ENCODE data around the gene CPSF7. TPM values are rescaled to one million over a fixed set of nuclear protein-coding genes. Genes with fewer than 3 reads are reported as not detected.
A peak's percentile ranks its signal among the peaks of the same experiment; 100 is the strongest.
"Not testable (repeated sequence)": the region's sequence is repeated elsewhere in the genome, so short reads cannot be mapped to it uniquely, and the experiment has no call there.

Gene CPSF7
- total RNA-seq, 2 donors from 2014 or later, result 56.2 to 65.8 TPM

DNA sequence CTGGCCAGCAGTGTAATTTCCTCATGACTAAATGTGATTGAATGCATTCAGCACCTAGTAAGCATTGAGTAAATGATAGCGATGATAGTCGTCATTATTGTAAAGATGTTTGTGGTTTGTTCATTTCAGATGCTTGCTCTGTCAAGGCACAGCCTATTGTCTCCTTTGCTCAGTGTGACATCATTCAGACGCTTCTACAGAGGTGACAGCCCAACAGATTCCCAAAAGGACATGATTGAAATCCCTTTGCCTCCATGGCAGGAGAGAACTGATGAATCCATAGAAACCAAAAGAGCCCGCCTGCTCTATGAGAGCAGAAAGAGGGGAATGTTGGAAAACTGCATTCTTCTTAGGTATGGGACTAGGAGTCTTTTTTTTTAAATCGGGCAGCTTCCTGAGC is 7.7 kb upstream of the CPSF7 start:
- H3K27ac ChIP-seq, result no peak overlapping the region
- intact Hi-C loops (cut with DNase I), result no loop called here
- no peak overlapping the region for H3K4me3 ChIP-seq
- DNase-seq, result no peak
- peaks cover 27% of the 10 kb centered on the region for H3K36me3 ChIP-seq
- H3K27me3 ChIP-seq, result no peaks in the 10 kb centered on the region
- no peak overlapping the region for H3K9ac ChIP-seq (ENCODE audit: low read depth in 2 of 2, low read length in 2 of 2)
- no peaks in the 10 kb centered on the region for H3K9me3 ChIP-seq
- TF ChIP-seq, protein P1, sequence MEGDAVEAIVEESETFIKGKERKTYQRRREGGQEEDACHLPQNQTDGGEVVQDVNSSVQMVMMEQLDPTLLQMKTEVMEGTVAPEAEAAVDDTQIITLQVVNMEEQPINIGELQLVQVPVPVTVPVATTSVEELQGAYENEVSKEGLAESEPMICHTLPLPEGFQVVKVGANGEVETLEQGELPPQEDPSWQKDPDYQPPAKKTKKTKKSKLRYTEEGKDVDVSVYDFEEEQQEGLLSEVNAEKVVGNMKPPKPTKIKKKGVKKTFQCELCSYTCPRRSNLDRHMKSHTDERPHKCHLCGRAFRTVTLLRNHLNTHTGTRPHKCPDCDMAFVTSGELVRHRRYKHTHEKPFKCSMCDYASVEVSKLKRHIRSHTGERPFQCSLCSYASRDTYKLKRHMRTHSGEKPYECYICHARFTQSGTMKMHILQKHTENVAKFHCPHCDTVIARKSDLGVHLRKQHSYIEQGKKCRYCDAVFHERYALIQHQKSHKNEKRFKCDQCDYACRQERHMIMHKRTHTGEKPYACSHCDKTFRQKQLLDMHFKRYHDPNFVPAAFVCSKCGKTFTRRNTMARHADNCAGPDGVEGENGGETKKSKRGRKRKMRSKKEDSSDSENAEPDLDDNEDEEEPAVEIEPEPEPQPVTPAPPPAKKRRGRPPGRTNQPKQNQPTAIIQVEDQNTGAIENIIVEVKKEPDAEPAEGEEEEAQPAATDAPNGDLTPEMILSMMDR (IDR thresholded peaks at IDR 0.05), result no peak
- H3K4me1 ChIP-seq, result peaks cover 4% of the 10 kb centered on the region

DNA sequence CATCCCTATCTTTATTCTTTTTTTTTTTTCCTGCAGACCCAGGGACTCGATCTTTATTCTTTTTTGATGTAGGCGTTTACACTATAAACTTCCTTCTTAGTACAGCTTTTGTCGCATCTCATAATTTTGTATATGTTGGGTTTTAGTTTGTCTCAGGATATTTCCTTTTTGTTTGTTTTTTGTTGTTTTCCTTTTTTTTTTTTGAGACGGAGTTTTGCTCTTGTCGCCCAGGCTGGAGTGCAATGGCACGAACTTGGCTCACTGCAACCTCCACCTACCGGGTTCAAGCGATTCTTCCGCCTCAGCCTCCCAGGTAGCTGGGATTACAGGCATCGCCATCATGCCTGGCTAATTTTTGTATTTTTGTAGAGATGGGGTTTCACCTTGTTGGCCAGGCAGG is 1.1 kb upstream of the CPSF7 start:
- H3K4me3 ChIP-seq, result peak overlapping the region; percentile 88
- H3K9ac ChIP-seq (ENCODE audit: low read depth in 2 of 2, low read length in 2 of 2), result peak overlapping the region in 1 of 2 donors; percentile 96
- H3K27me3 ChIP-seq; DNase-seq; H3K4me1 ChIP-seq; H3K36me3 ChIP-seq; H3K27ac ChIP-seq; H3K9me3 ChIP-seq; intact Hi-C loops (cut with DNase I): not testable (repeated sequence)

DNA sequence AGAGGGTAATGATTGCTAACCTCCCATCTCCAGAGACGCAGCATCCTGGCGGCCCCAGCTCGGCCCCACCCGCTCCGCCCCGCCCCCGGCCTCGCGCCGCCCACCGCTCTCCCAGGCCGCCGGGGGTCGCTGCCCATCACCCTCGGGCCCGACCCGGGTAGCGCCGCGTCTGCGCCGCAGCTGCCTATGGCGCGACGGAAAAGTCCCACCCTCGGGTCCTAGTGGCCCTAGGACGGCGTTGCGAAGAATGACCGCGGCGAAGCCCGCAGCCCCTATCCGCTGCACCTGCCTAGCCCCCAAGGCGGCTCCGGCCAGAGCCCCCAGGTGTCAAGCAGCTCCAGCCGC is 457 bp downstream of the CPSF7 start:
- DNase-seq, result peak; percentile 63
- Histone ChIP-seq H3K4me1 (no peaks in the 10 kb centered on the region), H3K9me3 (no peaks in the 10 kb centered on the region), H3K27ac (peak overlapping the region; percentile 94), H3K4me3 (peak overlapping the region; percentile 88), H3K27me3 (no peaks in the 10 kb centered on the region), H3K9ac (ENCODE audit: low read depth in 2 of 2, low read length in 2 of 2) (peak overlapping the region; percentile 81 to 98), H3K36me3 (peaks cover 8% of the 10 kb centered on the region)
- TF ChIP-seq, protein P1 (IDR thresholded peaks at IDR 0.05), result no peak
- intact Hi-C loops (cut with DNase I), result no loop called here

DNA sequence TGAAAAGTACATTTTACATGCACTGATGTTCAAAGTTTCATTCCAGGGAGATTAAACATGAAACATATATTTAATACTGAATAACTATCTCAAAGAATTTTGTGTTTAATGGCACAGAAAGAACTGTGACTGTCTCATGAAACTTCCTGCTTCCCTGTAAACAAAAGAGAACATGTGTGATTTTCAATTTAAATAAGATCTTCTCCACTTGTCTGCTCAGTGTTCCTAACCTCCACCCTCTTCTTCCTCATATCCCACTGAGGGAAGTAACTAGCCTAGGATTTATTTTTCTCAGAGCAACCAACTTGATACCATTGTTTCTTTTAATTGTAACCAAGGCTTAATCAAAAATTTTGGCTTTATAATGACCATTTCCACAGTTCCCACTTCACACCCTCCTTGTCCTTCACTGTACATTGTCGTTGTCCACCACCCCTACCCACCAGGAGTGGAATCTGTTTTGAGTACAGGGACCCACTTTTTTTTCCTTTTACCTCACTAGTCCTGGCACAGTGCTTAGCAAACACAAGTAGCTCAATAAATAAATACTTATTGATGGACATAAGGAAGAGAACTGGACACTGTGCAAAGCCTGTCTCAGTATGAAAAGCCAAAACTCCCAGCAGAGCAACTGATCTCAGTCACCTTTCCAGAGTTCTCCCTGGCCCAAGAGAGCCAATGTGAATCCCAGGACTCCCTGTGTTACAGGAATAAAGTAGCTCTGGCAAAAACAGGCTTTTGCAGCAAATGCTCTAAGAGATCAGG is 4.2 kb downstream of the CPSF7 start:
- DNase-seq, result no peak
- peaks cover 16% of the 10 kb centered on the region for H3K36me3 ChIP-seq
- no peaks in the 10 kb centered on the region for H3K9me3 ChIP-seq
- no peaks in the 10 kb centered on the region for H3K4me1 ChIP-seq
- intact Hi-C loops (cut with DNase I), result no loop called here
- no peak overlapping the region for H3K27ac ChIP-seq
- H3K27me3 ChIP-seq, result no peaks in the 10 kb centered on the region
- TF ChIP-seq, protein P1 (IDR thresholded peaks at IDR 0.05), result no peak
- no peak overlapping the region for H3K9ac ChIP-seq (ENCODE audit: low read depth in 2 of 2, low read length in 2 of 2)
- H3K4me3 ChIP-seq, result no peak overlapping the region

DNA sequence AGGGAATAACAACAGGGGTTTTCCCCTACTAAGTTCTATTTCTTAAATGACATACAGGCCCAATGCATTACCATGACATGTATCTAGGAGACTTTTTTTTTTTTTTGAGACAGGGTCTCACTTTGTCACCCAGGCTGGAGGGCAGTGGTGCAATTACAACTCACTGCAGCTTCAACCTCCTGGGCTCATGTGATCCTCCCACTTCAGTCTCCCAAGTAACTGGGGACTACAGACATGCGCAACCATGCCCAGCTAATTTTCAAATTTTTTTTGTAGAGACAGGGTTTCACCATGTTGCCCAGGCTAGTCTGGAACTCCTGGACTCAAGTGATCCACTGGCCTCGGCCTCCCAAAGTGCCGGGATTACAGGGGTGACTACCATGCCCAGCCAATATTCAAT is 7.5 kb downstream of the CPSF7 start:
- H3K4me3 ChIP-seq, result no peak overlapping the region
- H3K4me1 ChIP-seq, result no peaks in the 10 kb centered on the region
- H3K36me3 ChIP-seq, result peaks cover 25% of the 10 kb centered on the region
- TF ChIP-seq, protein P1 (IDR thresholded peaks at IDR 0.05), result no peak
- no peak for DNase-seq
- no peaks in the 10 kb centered on the region for H3K9me3 ChIP-seq
- H3K27ac ChIP-seq, result no peak overlapping the region
- no peak overlapping the region for H3K9ac ChIP-seq (ENCODE audit: low read depth in 2 of 2, low read length in 2 of 2)
- intact Hi-C loops (cut with DNase I), result no loop called here
- no peaks in the 10 kb centered on the region for H3K27me3 ChIP-seq

DNA sequence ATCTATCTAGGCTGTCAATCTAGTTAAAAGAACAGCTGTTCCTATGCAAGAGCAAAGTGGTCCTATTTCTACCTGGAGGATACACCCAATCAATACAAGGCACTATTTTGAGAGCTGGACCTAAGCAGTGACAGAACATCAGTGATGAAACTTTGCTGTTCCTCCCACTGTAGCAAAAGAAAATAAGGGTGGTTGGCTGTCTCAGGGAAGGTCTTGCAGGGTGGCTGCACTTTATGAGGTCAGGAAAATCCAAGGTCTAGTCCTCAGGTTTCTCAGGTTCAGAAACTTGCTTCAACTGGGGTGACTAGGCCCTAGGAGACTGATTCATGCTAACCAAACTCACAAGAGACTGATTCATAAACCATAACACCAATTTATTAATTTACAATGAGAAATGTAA is 11.6 kb downstream of the CPSF7 start:
- no peaks in the 10 kb centered on the region for H3K27me3 ChIP-seq
- H3K36me3 ChIP-seq, result peaks cover 44% of the 10 kb centered on the region
- H3K4me1 ChIP-seq, result no peaks in the 10 kb centered on the region
- H3K9ac ChIP-seq (ENCODE audit: low read depth in 2 of 2, low read length in 2 of 2), result no peak overlapping the region
- H3K9me3 ChIP-seq, result no peaks in the 10 kb centered on the region
- DNase-seq, result no peak
- TF ChIP-seq, protein P1 (IDR thresholded peaks at IDR 0.05), result no peak
- H3K27ac ChIP-seq, result no peak overlapping the region
- no peak overlapping the region for H3K4me3 ChIP-seq
- intact Hi-C loops (cut with DNase I), result no loop called here

All from colonic mucosa (tissue), 4 donors.